ENCODE measurements around the gene TUBB. TPM values are rescaled to one million over a fixed set of nuclear protein-coding genes. Genes with fewer than 3 reads are reported as not detected.
"Not testable (repeated sequence)": the region's sequence is repeated elsewhere in the genome, so short reads cannot be mapped to it uniquely, and the experiment has no call there.

TUBB gene
- total and polyA plus RNA-seq, 8 donors, result 67.5 to 223 (median 137) TPM

- Histone ChIP-seq H3K4me3 (no peak overlapping the region), H3K36me3 (peaks cover 26 to 77% (median 76%) of the 10 kb centered on the region in 4 donors), H3K27me3 (no peaks in the 10 kb centered on the region), H3K4me1 (peaks cover 0 to 12% (median 10%) of the 10 kb centered on the region in 4 donors), H3K9me3 (no peaks in the 10 kb centered on the region), H3K27ac (no peak overlapping the region)
- TF ChIP-seq POLR2A (IDR thresholded peaks at IDR 0.05) (no peak), CTCF (IDR thresholded peaks at IDR 0.05) (no peak), POLR2AphosphoS5 (IDR thresholded peaks at IDR 0.05) (no peak), EP300 (IDR thresholded peaks at IDR 0.05) (no peak)
- WGBS, 5 donors, result 85 to 92% (median 90%) methylated on average over 7 of the region's 7 CpGs
- intact Hi-C loops (cut with DNase I; ENCODE audit: low total_unique reads), result no loop called here
- DNase-seq, result no peak
These were observed 7.7 kb upstream of the TUBB start for GRCh38 chr6:30712441-30712945.

GRCh38 chr6:30714263-30714662, 5.9 kb upstream of the TUBB start:
- Histone ChIP-seq H3K27me3 (no peaks in the 10 kb centered on the region), H3K9me3 (no peaks in the 10 kb centered on the region), H3K36me3 (peaks cover 26 to 62% (median 58%) of the 10 kb centered on the region in 4 donors), H3K4me1 (peaks cover 9 to 28% (median 26%) of the 10 kb centered on the region in 4 donors), H3K4me3 (no peak overlapping the region), H3K27ac (no peak overlapping the region)
- intact Hi-C loops (cut with DNase I; ENCODE audit: low total_unique reads), result no loop called here
- no peak for DNase-seq
- TF ChIP-seq CTCF (IDR thresholded peaks at IDR 0.05), result no peak
- no peak for TF ChIP-seq POLR2AphosphoS5 (IDR thresholded peaks at IDR 0.05)
- WGBS, 5 donors, result 97 to 100% (median 97%) methylated on average over 1 of the region's 1 CpG

- peaks cover 16 to 37% (median 35%) of the 10 kb centered on the region in 4 donors for H3K4me1 ChIP-seq
- WGBS, 5 donors, result 1 to 5% (median 4%) methylated on average over 7 to 8 of the region's 8 CpGs
- peak overlapping the region; percentile 57 to 68 (median 59) for H3K4me3 ChIP-seq
- H3K9me3 ChIP-seq, result no peaks in the 10 kb centered on the region
- DNase-seq, result no peak
- intact Hi-C loops (cut with DNase I; ENCODE audit: low total_unique reads), result no loop called here
- peak overlapping the region; percentile 77 to 98 (median 98) for H3K27ac ChIP-seq
- no peaks in the 10 kb centered on the region for H3K27me3 ChIP-seq
- TF ChIP-seq POLR2AphosphoS5 (IDR thresholded peaks at IDR 0.05) (no peak), CTCF (IDR thresholded peaks at IDR 0.05) (no peak), EP300 (IDR thresholded peaks at IDR 0.05) (no peak)
- H3K36me3 ChIP-seq, result peaks cover 16 to 36% (median 33%) of the 10 kb centered on the region in 4 donors
These were observed 3.3 kb upstream of the TUBB start for GRCh38 chr6:30716879-30717128.

- H3K36me3 ChIP-seq, result peaks cover 11 to 33% (median 28%) of the 10 kb centered on the region in 4 donors
- no peaks in the 10 kb centered on the region for H3K9me3 ChIP-seq
- H3K4me1 ChIP-seq, result peaks cover 21 to 42% (median 40%) of the 10 kb centered on the region in 4 donors
- no peaks in the 10 kb centered on the region for H3K27me3 ChIP-seq
- peak within 1 kb of the TSS; percentile 57 to 68 (median 59) for H3K4me3 ChIP-seq
- 0 to 1% (median 0%) methylated on average over 25 to 48 of the region's 48 CpGs for WGBS, 5 donors
- peak; percentile 95 to 99 (median 97) for TF ChIP-seq POLR2AphosphoS5 (IDR thresholded peaks at IDR 0.05)
- peak in 2 of 4 donors; percentile 80 to 89 for TF ChIP-seq POLR2A (IDR thresholded peaks at IDR 0.05)
- peak in 5 of 7 experiments; percentile 28 to 54 (median 38) for TF ChIP-seq CTCF (IDR thresholded peaks at IDR 0.05)
- no peak for TF ChIP-seq EP300 (IDR thresholded peaks at IDR 0.05)
- intact Hi-C loops (cut with DNase I; ENCODE audit: low total_unique reads), result no loop called here
- H3K27ac ChIP-seq, result peak within 1 kb of the TSS; percentile 77 to 98 (median 98)
- peak; percentile 99 to 100 for DNase-seq
These were observed 2.9 kb upstream of the TUBB start, which contains the start of gene MDC1 for GRCh38 chr6:30717129-30717844. TSS of gene MDC1 (minus strand) at chr6:30717281. CDS start at chr6:30715175, 2,106 bp downstream.

GRCh38 chr6:30717845-30718720, 2.1 kb upstream of the TUBB start:
- Histone ChIP-seq H3K36me3 (peaks cover 11 to 33% (median 27%) of the 10 kb centered on the region in 4 donors), H3K4me1 (peaks cover 29 to 50% (median 48%) of the 10 kb centered on the region in 4 donors), H3K4me3 (peak overlapping the region; percentile 43 to 68 (median 58)), H3K27ac (peak overlapping the region; percentile 77 to 98 (median 98))
- DNase-seq; intact Hi-C loops (cut with DNase I; ENCODE audit: low total_unique reads); H3K9me3 ChIP-seq; H3K27me3 ChIP-seq: not testable (repeated sequence)
- WGBS, 5 donors, result 72 to 76% (median 74%) methylated on average over 37 of the region's 37 CpGs

Measured in stomach (tissue), 9 donors.